ENCODE results near the gene ATAD3C.
"Not testable (repeated sequence)": the region's sequence is repeated elsewhere in the genome, so short reads cannot be mapped to it uniquely, and the experiment has no call there.

ATAD3C gene

GRCh38 chr1:1428967-1429366 lies 20.5 kb upstream of the ATAD3C start:
- intact Hi-C loops (cut with DNase I); DNase-seq: not testable (repeated sequence)

- peak in 1 of 42 donors; percentile 19 for DNase-seq
- intact Hi-C loops (cut with DNase I), result no loop called here
Measured at GRCh38 chr1:1429671-1430073, 19.8 kb upstream of the ATAD3C start.

- intact Hi-C loops (cut with DNase I), result no loop called here
- DNase-seq, result peak in 41 of 42 donors; percentile 53 to 91 (median 79)
Measured at GRCh38 chr1:1430114-1430982, 19.1 kb upstream of the ATAD3C start.

GRCh38 chr1:1430992-1431844 lies 18.3 kb upstream of the ATAD3C start:
- peak in 8 of 42 donors; percentile 27 to 65 (median 50) for DNase-seq
- intact Hi-C loops (cut with DNase I), result no loop called here

- intact Hi-C loops (cut with DNase I), result no loop called here
- DNase-seq, result peak in 16 of 42 donors; percentile 17 to 77 (median 51)
Measured at GRCh38 chr1:1431845-1432273, 17.6 kb upstream of the ATAD3C start.

GRCh38 chr1:1432274-1432950 lies 17.1 kb upstream of the ATAD3C start:
- peak in 10 of 42 donors; percentile 22 to 67 (median 48) for DNase-seq
- intact Hi-C loops (cut with DNase I), result no loop called here

GRCh38 chr1:1432951-1433803 lies 16.3 kb upstream of the ATAD3C start:
- peak; percentile 75 to 96 (median 86) for DNase-seq
- intact Hi-C loops (cut with DNase I), result no loop called here

GRCh38 chr1:1433804-1434130 lies 15.7 kb upstream of the ATAD3C start:
- intact Hi-C loops (cut with DNase I), result no loop called here
- DNase-seq, result peak in 7 of 42 donors; percentile 25 to 66 (median 43)

- DNase-seq, result peak; percentile 76 to 94 (median 86)
Measured at GRCh38 chr1:1434131-1434823, 15.2 kb upstream of the ATAD3C start.

GRCh38 chr1:1434824-1435105 lies 14.7 kb upstream of the ATAD3C start:
- peak in 1 of 42 donors; percentile 35 for DNase-seq
- intact Hi-C loops (cut with DNase I), result no loop called here

More at GRCh38 chr1:1434131-1434823, 15.2 kb upstream of the ATAD3C start:
- intact Hi-C loops (cut with DNase I), result no loop called here

GRCh38 chr1:1435106-1435903 lies 14.2 kb upstream of the ATAD3C start, which contains the start of gene VWA1:
Gene VWA1 (plus strand): TSS chr1:1435690. CDS start chr1:1435749, 59 bp downstream.
- intact Hi-C loops (cut with DNase I), result no loop called here
- peak in 41 of 42 donors; percentile 61 to 92 (median 83) for DNase-seq

GRCh38 chr1:1435911-1436629 lies 13.4 kb upstream of the ATAD3C start:
- no peak for DNase-seq
- intact Hi-C loops (cut with DNase I), result no loop called here

GRCh38 chr1:1436630-1437032 lies 12.9 kb upstream of the ATAD3C start:
- intact Hi-C loops (cut with DNase I), result no loop called here

GRCh38 chr1:1437033-1437903 lies 12.2 kb upstream of the ATAD3C start:
- intact Hi-C loops (cut with DNase I), result no loop called here

More at GRCh38 chr1:1436630-1437032, 12.9 kb upstream of the ATAD3C start:
- no peak for DNase-seq

GRCh38 chr1:1437904-1438376 lies 11.5 kb upstream of the ATAD3C start:
- intact Hi-C loops (cut with DNase I), result no loop called here
- no peak for DNase-seq

More at GRCh38 chr1:1437033-1437903, 12.2 kb upstream of the ATAD3C start:
- DNase-seq, result peak in 1 of 42 donors; percentile 16

Data from head of caudate nucleus (tissue), 42 donors.